IMR-90 (cell line): ENCODE measurements around the gene CRYBA1. TPM values are rescaled to one million over a fixed set of nuclear protein-coding genes. Genes with fewer than 3 reads are reported as not detected.

ENCODE experiments used
- ATAC-seq: fragments of 200-7000 bp; cut with Tn5 transposase; 2 replicates; pipeline ENCODE4 v1.9.1; 2020; ENCODE audit warnings: low read depth, mild to moderate bottlenecking, moderate library complexity
- BruUV-seq: library from RNA; stranded (reverse); fragments of 400-500 nt; replicated peaks from 2 replicates; lab custom pipeline; 2021; lab: Mats Ljungman, UMichigan
- CTCF ChIA-PET: fragments of 300-600 bp; formaldehyde crosslinking; extraction: SDS; loops from one replicate; lab custom pipeline; 2021; ENCODE audit warnings: antibody characterized with exemption; lab: Yijun Ruan, JAX
- POLR2A ChIA-PET: fragments of 300-600 bp; sonication (Branson Sonifier 250); formaldehyde crosslinking; loops from one replicate; lab custom pipeline; 2022; ENCODE audit warnings: antibody characterized with exemption; ENCODE audit not compliant: unreplicated experiment; lab: Charles Lee
- DNase-seq: peaks from one replicate; pipeline ENCODE4 v3.0.0; 2013
- H2AFZ ChIP-seq: replicated peaks from 2 replicates; pipeline ENCODE3; 2013; ENCODE audit warnings: low read length, mild to moderate bottlenecking; ENCODE audit not compliant: poor library complexity
- H2AK5ac ChIP-seq: 2 replicates; pipeline ENCODE4 v1.6.1; 2013; ENCODE audit warnings: low read depth, low read length, inconsistent platforms
- H2AK9ac ChIP-seq: replicated peaks from 2 replicates; pipeline ENCODE3; 2013; ENCODE audit warnings: mild to moderate bottlenecking, low read depth, low read length, moderate library complexity; ENCODE audit not compliant: poor library complexity
- H2BK120ac ChIP-seq: 2 replicates; pipeline ENCODE4 v1.6.1; 2013; ENCODE audit warnings: low read depth, low read length, inconsistent platforms
- H2BK15ac ChIP-seq: 3 replicates; pipeline ENCODE4 v1.6.1; 2013; ENCODE audit warnings: low read depth, low read length, inconsistent platforms
- H2BK20ac ChIP-seq: 2 replicates; pipeline ENCODE4 v1.6.1; 2013; ENCODE audit warnings: low read depth, mild to moderate bottlenecking, inconsistent platforms, low read length, moderate library complexity
- H2BK5ac ChIP-seq: 2 replicates; pipeline ENCODE4 v1.6.1; 2013; ENCODE audit warnings: mild to moderate bottlenecking, low read depth, low read length, inconsistent platforms; ENCODE audit not compliant: poor library complexity, severe bottlenecking
- H3K14ac ChIP-seq: replicated peaks from 2 replicates; pipeline ENCODE4 v1.6.1; 2013; ENCODE audit warnings: low read depth, low read length, inconsistent platforms
- H3K18ac ChIP-seq: 2 replicates; pipeline ENCODE4 v1.6.1; 2013; ENCODE audit warnings: low read depth, low read length, control low read depth
- H3K23ac ChIP-seq: 2 replicates; pipeline ENCODE4 v1.6.1; 2013; ENCODE audit warnings: low read depth, low read length, inconsistent platforms
- H3K27ac ChIP-seq: 2 replicates; pipeline ENCODE4 v1.5.1; 2013; ENCODE audit warnings: mild to moderate bottlenecking, control low read depth, low read length; ENCODE audit not compliant: insufficient read depth
- H3K27me3 ChIP-seq: 2 replicates; pipeline ENCODE4 v1.6.1; 2013; ENCODE audit warnings: low read length; ENCODE audit not compliant: control insufficient read depth, insufficient read depth
- H3K36me3 ChIP-seq: 2 replicates; pipeline ENCODE4 v1.6.1; 2013; ENCODE audit warnings: low read length, mixed read lengths; ENCODE audit not compliant: control insufficient read depth, insufficient read depth
- H3K4ac ChIP-seq: 2 replicates; pipeline ENCODE4 v1.6.1; 2013; ENCODE audit warnings: low read depth, low read length, inconsistent platforms
- H3K4me1 ChIP-seq: 2 replicates; pipeline ENCODE4 v1.6.1; 2013; ENCODE audit warnings: low read length, mixed read lengths; ENCODE audit not compliant: control insufficient read depth, insufficient read depth
- H3K4me2 ChIP-seq: 2 replicates; pipeline ENCODE4 v1.6.1; 2013; ENCODE audit warnings: low read depth, mild to moderate bottlenecking, control low read depth, low read length, moderate library complexity
- H3K4me3 ChIP-seq: 2 replicates; pipeline ENCODE4 v1.5.1; 2013; ENCODE audit warnings: low read depth, mild to moderate bottlenecking, control low read depth, low read length, moderate library complexity; ENCODE audit not compliant: insufficient read depth
- H3K56ac ChIP-seq: 2 replicates; pipeline ENCODE4 v1.6.1; 2013; ENCODE audit warnings: low read length, inconsistent platforms; ENCODE audit not compliant: insufficient read depth; ENCODE audit errors: extremely low read depth
- H3K79me1 ChIP-seq, 2 experiments: 2 replicates each; pipeline ENCODE4 v1.6.1; 2013; ENCODE audit warnings: low read length in 2 of 2, inconsistent platforms in 1 of 2, low read depth in 1 of 2
- H3K9ac ChIP-seq: 2 replicates; pipeline ENCODE4 v1.6.1; 2013; ENCODE audit warnings: low read depth, low read length, control low read depth
- H3K9me1 ChIP-seq: 2 replicates; pipeline ENCODE4 v1.6.1; 2013; ENCODE audit warnings: low read length, inconsistent platforms; ENCODE audit not compliant: insufficient read depth
- H3K9me3 ChIP-seq: 2 replicates; pipeline ENCODE4 v1.6.1; 2013; ENCODE audit warnings: low read length; ENCODE audit not compliant: control insufficient read depth, insufficient read depth
- H4K20me1 ChIP-seq: 2 replicates; pipeline ENCODE4 v1.6.1; 2013; ENCODE audit warnings: low read length, inconsistent platforms; ENCODE audit not compliant: insufficient read depth
- H4K5ac ChIP-seq: 2 replicates; pipeline ENCODE4 v1.6.1; 2013; ENCODE audit warnings: mild to moderate bottlenecking, low read depth, low read length, control low read depth
- H4K8ac ChIP-seq, 2 experiments: 2 replicates each; pipeline ENCODE4 v1.6.1; 2013; ENCODE audit warnings: low read depth in 2 of 2, low read length in 2 of 2, control low read depth in 1 of 2, inconsistent platforms in 1 of 2
- H4K91ac ChIP-seq: 2 replicates; pipeline ENCODE4 v1.6.1; 2013; ENCODE audit warnings: low read depth, low read length, inconsistent platforms; ENCODE audit not compliant: insufficient read depth
- BHLHE40 ChIP-seq: fragments of 150-350 bp; IDR thresholded peaks from 2 replicates; pipeline ENCODE4 v1.6.1; 2016; ENCODE audit warnings: mild to moderate bottlenecking, low read depth, low read length
- CTCF ChIP-seq: conservative IDR thresholded peaks from 2 replicates; pipeline ENCODE4 v1.5.1; 2012; ENCODE audit warnings: mild to moderate bottlenecking, low read depth, low read length, improper control_type of control experiment
- ELK1 ChIP-seq: fragments of 150-350 bp; IDR thresholded peaks from 2 replicates; pipeline ENCODE4 v1.6.1; 2016; ENCODE audit warnings: low read depth, mild to moderate bottlenecking, low read length, moderate library complexity, borderline replicate concordance
- FOS ChIP-seq: fragments of 150-350 bp; IDR thresholded peaks from 2 replicates; pipeline ENCODE4 v1.6.1; 2016; ENCODE audit warnings: low read depth, low read length
- MAFK ChIP-seq: IDR thresholded peaks from 2 replicates; pipeline ENCODE4 v1.6.1; 2012; ENCODE audit warnings: low read depth, low read length, improper control_type of control experiment
- RAD21 ChIP-seq: IDR thresholded peaks from 2 replicates; pipeline ENCODE4 v1.6.1; 2012; ENCODE audit warnings: low read length, improper control_type of control experiment
- RCOR1 ChIP-seq: IDR thresholded peaks from 2 replicates; pipeline ENCODE4 v1.6.1; 2012; ENCODE audit warnings: mild to moderate bottlenecking, low read length, improper control_type of control experiment; ENCODE audit not compliant: insufficient replicate concordance
- WGBS, 2 experiments: methylation state at CpG; one replicate each; pipeline versions ENCODE4 v1.1.5 to v1.1.7; 2013; ENCODE audit warnings: missing lambda C conversion rate in 2 of 2; ENCODE audit not compliant: insufficient read length in 1 of 2; ENCODE audit errors: extremely low coverage in 2 of 2; 5-methylcytosine and 5-hydroxymethylcytosine counted together
- dilution Hi-C: fragments of 300-500 bp; cut with HindIII; formaldehyde crosslinking; loops from one replicate; pipeline ENCODE4 v1.14.3; 2018; ENCODE audit warnings: low sequenced_read_pairs; ENCODE audit not compliant: unreplicated experiment
- in situ Hi-C: fragments of 300-500 bp; cut with MboI; formaldehyde crosslinking; loops from 3 replicates; pipeline ENCODE4 v1.14.3; 2019; ENCODE audit warnings: low sequenced_read_pairs, inconsistent platforms, mixed read lengths
- intact Hi-C: fragments of 100-400 bp; cut with micrococcal nuclease; formaldehyde crosslinking; loops from 2 replicates; pipeline ENCODE4 v1.10.0; 2022
- polyA plus RNA-seq, 3 experiments: library from polyadenylated mRNA; depleted of rRNA; stranded (reverse); fragments of >200 nt; gene quantifications; 2 replicates each; pipeline ENCODE4 v1.2.3, GENCODE V29; 2012; ENCODE audit warnings: low replicate concordance in 1 of 3
- total RNA-seq: library from RNA; depleted of rRNA; stranded (reverse); fragments of >200 nt; gene quantifications from 2 replicates; pipeline ENCODE4 v1.2.3, GENCODE V29; 2012

CRYBA1 gene
- total and polyA plus RNA-seq, 2 of the 4 experiments (the other 2 are of a cell fraction): not detected

GRCh38 chr17:29294580-29294900, 47.9 kb downstream of the CRYBA1 start (continued):
- TF ChIP-seq ELK1 (no peak), RCOR1 (no peak), MAFK (no peak)

GRCh38 chr17:29295420-29295819, 48.8 kb downstream of the CRYBA1 start:
- peaks cover 31% of the 10 kb centered on the region for H4K20me1 ChIP-seq
- no peak overlapping the region for H3K4ac ChIP-seq
- in situ Hi-C loops: no loop called here
- no peak overlapping the region for H3K9ac ChIP-seq
- no peaks in the 10 kb centered on the region for H3K36me3 ChIP-seq
- no peak overlapping the region for H3K27ac ChIP-seq
- ChIA-PET POLR2A (no interaction called here), CTCF (interaction anchor here (0.8 kb wide), 1 partner anchor 1120 kb away, joined by 3 read pairs; no protein-coding TSS in a partner anchor)
- no peak overlapping the region for H2AK5ac ChIP-seq
- H4K91ac ChIP-seq: no peak overlapping the region
- H3K27me3 ChIP-seq: no peaks in the 10 kb centered on the region
- intact Hi-C loops: loop anchor here (5.0 kb wide), 1 partner anchor 52 kb away; no protein-coding TSS in a partner anchor
- no peak overlapping the region for H4K8ac ChIP-seq
- H3K9me1 ChIP-seq: no peaks in the 10 kb centered on the region
- BruUV-seq: no TSS peak
- no peak overlapping the region for H4K5ac ChIP-seq
- H3K14ac ChIP-seq: no peak overlapping the region
- no peak overlapping the region for H3K18ac ChIP-seq
- DNase-seq (no peak), ATAC-seq (no peak)
- no peak overlapping the region for H2BK120ac ChIP-seq
- no peaks in the 10 kb centered on the region for H3K9me3 ChIP-seq
- H3K4me3 ChIP-seq: no peak overlapping the region
- H2AK9ac ChIP-seq: no peak overlapping the region
- H2BK5ac ChIP-seq: no peak overlapping the region
- no peak overlapping the region for H3K4me2 ChIP-seq
- no peak overlapping the region for H2BK15ac ChIP-seq
- no peak overlapping the region for H3K56ac ChIP-seq
- no peak overlapping the region for H2AFZ ChIP-seq
- dilution Hi-C loops: no loop called here
- WGBS, 2 experiments: no CpG with 5 or more reads among the region's 3 CpGs
- H3K4me1 ChIP-seq: no peaks in the 10 kb centered on the region
- no peak overlapping the region for H2BK20ac ChIP-seq
- TF ChIP-seq CTCF (no peak), BHLHE40 (no peak), FOS (no peak), RAD21 (no peak), ELK1 (no peak)
- H3K79me1 ChIP-seq: peaks cover 2 to 7% of the 10 kb centered on the region in 2 experiments; a peak in 2 of 4 replicates
- no peak overlapping the region for H3K23ac ChIP-seq
